AML-193 (cell line): ENCODE data around the gene CEP295NL.

Experiments used
- DNase-seq, 2 experiments: peaks; one replicate each; lab custom pipeline; 2025; lab: John Stamatoyannopoulos, UW

Gene CEP295NL

GRCh38 chr17:78865682-78866390 is 37.2 kb downstream of the CEP295NL start:
- DNase-seq: peak; percentile 58 to 71

GRCh38 chr17:78864117-78864516 is 38.9 kb downstream of the CEP295NL start:
- no peak for DNase-seq

GRCh38 chr17:78862073-78863023 is 40.7 kb downstream of the CEP295NL start:
- peak; percentile 31 to 39 for DNase-seq

GRCh38 chr17:78861229-78861628 is 41.8 kb downstream of the CEP295NL start:
- no peak for DNase-seq

GRCh38 chr17:78859051-78859450 is 44.0 kb downstream of the CEP295NL start:
- DNase-seq: no peak

GRCh38 chr17:78857266-78857665 is 45.7 kb downstream of the CEP295NL start:
- no peak for DNase-seq

GRCh38 chr17:78855561-78856165 is 47.3 kb downstream of the CEP295NL start:
- DNase-seq: no peak

- no peak for DNase-seq
These were observed 48.5 kb downstream of the CEP295NL start for GRCh38 chr17:78854508-78854907.

- no peak for DNase-seq
These were observed 49.0 kb downstream of the CEP295NL start for GRCh38 chr17:78853926-78854394.

- no peak for DNase-seq
These were observed 50.3 kb downstream of the CEP295NL start for GRCh38 chr17:78852709-78853121.

GRCh38 chr17:78849026-78849425 is 54.0 kb downstream of the CEP295NL start:
- no peak for DNase-seq

GRCh38 chr17:78847052-78847451 is 55.9 kb downstream of the CEP295NL start:
- no peak for DNase-seq

GRCh38 chr17:78844301-78845005 is 58.5 kb downstream of the CEP295NL start:
- no peak for DNase-seq

- DNase-seq: peak; percentile 48 to 80
These were observed 60.0 kb downstream of the CEP295NL start for GRCh38 chr17:78842881-78843565.

- DNase-seq: peak; percentile 98 to 99
These were observed 62.0 kb downstream of the CEP295NL start, which contains the start of gene USP36 for GRCh38 chr17:78840780-78841611. TSS of gene USP36 (minus strand) at chr17:78840814. CDS start at chr17:78836363, 4,451 bp downstream.
